Heart left ventricle (tissue), 13 donors: ENCODE data around the gene EMID1.

Source experiments
- CTCF ChIP-seq, 12 donors: fragments of 200-600 bp; sonication (generic) in 4 of 12; IDR thresholded peaks; one replicate each; pipeline versions ENCODE4 v1.5.0 to v1.8.0; 2018 to 2022; ENCODE audit warnings: antibody characterized with exemption in 12 of 12, mild to moderate bottlenecking in 5 of 12
- POLR2A ChIP-seq, 2 donors: fragments of 450-650 bp; IDR thresholded peaks; one replicate each; pipeline ENCODE4 v1.6.1; 2017; ENCODE audit warnings: antibody characterized with exemption in 2 of 2, mild to moderate bottlenecking in 2 of 2, moderate library complexity in 2 of 2
- donor health status: ischemic (EF 13 %, LVEDD 7.1; RV severe dilation, severe dysfunction).
- donor health status: DM: no; HTN: yes; CAD: no.
- donor health status: DM: no; HTN: no; CAD: no.
- donor health status: ischemic (EF 25% LVEDD 6.9; RV normal size, moderate dysfunction).
- donor health status: ischemic (EF 25% LVEDD 5.7; RV mildly dilated, moderate dysfunction).
- donor health status: ischemic (EF 35%, LVEDD 5.7; RV mildly dilated, moderate dysfunction).
- donor health status: nonischemic (EF 11% LVEDD 7.7; RV severe dilation, severe dysfunction).
- donor health status: DM: yes; HTN: yes; CAD: no.
- donor health status: PGD.
- donor health status: ischemic (EF 29% LVEDD 5.4; RV normal size, mild dysfunction).
- donor health status: nonischemic (EF 23%, LVEDD 6.1; RV moderate dilation, normal function).

GRCh38 chr22:29195964-29196666 is 9.6 kb upstream of the EMID1 start:
- TF ChIP-seq CTCF (IDR thresholded peaks at IDR 0.05) = no peak
- TF ChIP-seq POLR2A (IDR thresholded peaks at IDR 0.05) = no peak
